Glutamatergic neuron (in vitro differentiated cells): ENCODE measurements around the gene CDC42BPA. TPM values are rescaled to one million over a fixed set of nuclear protein-coding genes. Genes with fewer than 3 reads are reported as not detected.

ENCODE experiments used
- DNase-seq: peaks from one replicate; pipeline ENCODE4 v3.0.0; 2022
- H3K27ac Mint-ChIP-seq: one replicate; pipeline ENCODE4 v1.8.0; 2020; ENCODE audit warnings: mild to moderate bottlenecking, mixed read lengths, inconsistent platforms; ENCODE audit not compliant: unreplicated experiment
- H3K27me3 Mint-ChIP-seq: one replicate; pipeline ENCODE4 v1.8.0; 2020; ENCODE audit warnings: mild to moderate bottlenecking, moderate library complexity, mixed read lengths, inconsistent platforms; ENCODE audit not compliant: unreplicated experiment
- H3K36me3 Mint-ChIP-seq: one replicate; pipeline ENCODE4 v1.8.0; 2020; ENCODE audit warnings: mild to moderate bottlenecking, mixed read lengths, inconsistent platforms; ENCODE audit not compliant: unreplicated experiment
- H3K4me1 Mint-ChIP-seq: one replicate; pipeline ENCODE4 v1.8.0; 2020; ENCODE audit warnings: mild to moderate bottlenecking, low read depth, mixed read lengths, inconsistent platforms; ENCODE audit not compliant: unreplicated experiment
- H3K4me3 Mint-ChIP-seq: one replicate; pipeline ENCODE4 v1.8.0; 2020; ENCODE audit warnings: mild to moderate bottlenecking, mixed read lengths, inconsistent platforms; ENCODE audit not compliant: unreplicated experiment
- H3K9me3 Mint-ChIP-seq: one replicate; pipeline ENCODE4 v1.8.0; 2020; ENCODE audit warnings: mild to moderate bottlenecking, moderate library complexity, mixed read lengths, inconsistent platforms; ENCODE audit not compliant: unreplicated experiment
- CTCF ChIP-seq: fragments of 200-600 bp; sonication (generic); IDR thresholded peaks from one replicate; pipeline ENCODE4 v1.5.0; 2021; ENCODE audit not compliant: partially characterized antibody, unreplicated experiment
- total RNA-seq: library from RNA; stranded (reverse); fragmentation: NEBNext Ultra II Directional; extraction: Animal tissue kit (Norgen Biotek cat#: 25700); gene quantifications from one replicate; pipeline ENCODE4 v1.2.1, GENCODE V29; 2021; ENCODE audit not compliant: unreplicated experiment

CDC42BPA gene
- total RNA-seq, 1 donor from 2014 or later, result 66.0 TPM

- no peak for DNase-seq
These were observed 150.8 kb downstream of the CDC42BPA start for GRCh38 chr1:227167276-227168101.

GRCh38 chr1:227166559-227166958, 151.7 kb downstream of the CDC42BPA start:
- no peak for TF ChIP-seq CTCF
- H3K9me3 Mint-ChIP-seq, result no peaks in the 10 kb centered on the region
- no peaks in the 10 kb centered on the region for H3K36me3 Mint-ChIP-seq
- H3K27me3 Mint-ChIP-seq, result no peaks in the 10 kb centered on the region
- no peak overlapping the region for H3K4me3 Mint-ChIP-seq
- H3K4me1 Mint-ChIP-seq, result peaks cover 2% of the 10 kb centered on the region
- no peak overlapping the region for H3K27ac Mint-ChIP-seq
- DNase-seq, result no peak

More at GRCh38 chr1:227167276-227168101, 150.8 kb downstream of the CDC42BPA start:
- Mint-ChIP-seq H3K36me3 (no peaks in the 10 kb centered on the region), H3K9me3 (no peaks in the 10 kb centered on the region), H3K27me3 (no peaks in the 10 kb centered on the region), H3K4me1 (peaks cover 2% of the 10 kb centered on the region), H3K4me3 (no peak overlapping the region), H3K27ac (no peak overlapping the region)
- no peak for TF ChIP-seq CTCF

- TF ChIP-seq CTCF, result no peak
These were observed 156.8 kb downstream of the CDC42BPA start for GRCh38 chr1:227161470-227161869.

GRCh38 chr1:227156520-227156919, 161.8 kb downstream of the CDC42BPA start:
- H3K4me1 Mint-ChIP-seq, result no peaks in the 10 kb centered on the region
- no peak for DNase-seq
- H3K36me3 Mint-ChIP-seq, result no peaks in the 10 kb centered on the region
- H3K27me3 Mint-ChIP-seq, result peaks cover 2% of the 10 kb centered on the region
- no peak overlapping the region for H3K27ac Mint-ChIP-seq
- TF ChIP-seq CTCF, result no peak
- peaks cover 4% of the 10 kb centered on the region for H3K9me3 Mint-ChIP-seq
- H3K4me3 Mint-ChIP-seq, result no peak overlapping the region

More at GRCh38 chr1:227161470-227161869, 156.8 kb downstream of the CDC42BPA start:
- Mint-ChIP-seq H3K4me3 (no peak overlapping the region), H3K27ac (no peak overlapping the region), H3K27me3 (peaks cover 2% of the 10 kb centered on the region), H3K36me3 (no peaks in the 10 kb centered on the region), H3K9me3 (peaks cover 3% of the 10 kb centered on the region), H3K4me1 (no peaks in the 10 kb centered on the region)
- DNase-seq, result no peak

GRCh38 chr1:227155688-227156087, 162.6 kb downstream of the CDC42BPA start:
- peaks cover 4% of the 10 kb centered on the region for H3K9me3 Mint-ChIP-seq
- TF ChIP-seq CTCF, result no peak
- H3K4me3 Mint-ChIP-seq, result no peak overlapping the region
- no peaks in the 10 kb centered on the region for H3K36me3 Mint-ChIP-seq
- no peak overlapping the region for H3K27ac Mint-ChIP-seq
- H3K4me1 Mint-ChIP-seq, result no peaks in the 10 kb centered on the region
- DNase-seq, result no peak
- peaks cover 2% of the 10 kb centered on the region for H3K27me3 Mint-ChIP-seq
